ENCODE data around the gene SGPL1.

SGPL1 gene

DNA sequence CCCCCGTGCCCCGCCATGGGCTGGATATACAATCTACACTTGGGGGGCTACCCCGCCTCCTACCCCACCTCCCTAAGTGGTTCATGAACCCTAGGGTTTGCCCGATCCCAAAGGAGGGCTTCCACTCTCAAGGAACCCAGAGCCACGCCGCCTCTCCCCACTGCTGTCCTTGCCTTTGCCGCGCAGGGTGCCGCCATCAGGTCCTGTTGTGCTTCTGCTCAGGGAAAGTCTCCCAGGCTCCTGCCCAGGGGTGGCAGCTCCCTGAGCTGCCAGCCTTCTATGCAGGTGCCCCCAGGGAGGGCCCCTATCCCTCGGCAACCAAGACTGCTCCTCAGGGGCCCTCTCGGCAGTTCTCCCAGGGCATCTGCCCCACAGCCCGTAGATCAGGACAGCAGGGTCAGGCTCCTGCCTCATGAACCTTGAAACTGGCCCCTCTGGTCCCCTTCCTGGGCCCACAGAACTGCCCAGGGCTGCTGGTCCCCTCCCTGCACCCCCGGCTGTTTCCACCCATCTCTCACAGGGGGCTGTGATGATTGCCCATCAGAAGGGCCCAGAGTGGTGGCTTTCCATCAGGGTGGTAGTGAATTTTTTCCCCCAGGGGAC lies 85.6 kb downstream of the SGPL1 start:
- TF ChIP-seq, protein P1, sequence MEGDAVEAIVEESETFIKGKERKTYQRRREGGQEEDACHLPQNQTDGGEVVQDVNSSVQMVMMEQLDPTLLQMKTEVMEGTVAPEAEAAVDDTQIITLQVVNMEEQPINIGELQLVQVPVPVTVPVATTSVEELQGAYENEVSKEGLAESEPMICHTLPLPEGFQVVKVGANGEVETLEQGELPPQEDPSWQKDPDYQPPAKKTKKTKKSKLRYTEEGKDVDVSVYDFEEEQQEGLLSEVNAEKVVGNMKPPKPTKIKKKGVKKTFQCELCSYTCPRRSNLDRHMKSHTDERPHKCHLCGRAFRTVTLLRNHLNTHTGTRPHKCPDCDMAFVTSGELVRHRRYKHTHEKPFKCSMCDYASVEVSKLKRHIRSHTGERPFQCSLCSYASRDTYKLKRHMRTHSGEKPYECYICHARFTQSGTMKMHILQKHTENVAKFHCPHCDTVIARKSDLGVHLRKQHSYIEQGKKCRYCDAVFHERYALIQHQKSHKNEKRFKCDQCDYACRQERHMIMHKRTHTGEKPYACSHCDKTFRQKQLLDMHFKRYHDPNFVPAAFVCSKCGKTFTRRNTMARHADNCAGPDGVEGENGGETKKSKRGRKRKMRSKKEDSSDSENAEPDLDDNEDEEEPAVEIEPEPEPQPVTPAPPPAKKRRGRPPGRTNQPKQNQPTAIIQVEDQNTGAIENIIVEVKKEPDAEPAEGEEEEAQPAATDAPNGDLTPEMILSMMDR (IDR thresholded peaks at IDR 0.05; ENCODE audit: borderline replicate concordance, insufficient read depth, low read depth, low read length) = no peak

DNA sequence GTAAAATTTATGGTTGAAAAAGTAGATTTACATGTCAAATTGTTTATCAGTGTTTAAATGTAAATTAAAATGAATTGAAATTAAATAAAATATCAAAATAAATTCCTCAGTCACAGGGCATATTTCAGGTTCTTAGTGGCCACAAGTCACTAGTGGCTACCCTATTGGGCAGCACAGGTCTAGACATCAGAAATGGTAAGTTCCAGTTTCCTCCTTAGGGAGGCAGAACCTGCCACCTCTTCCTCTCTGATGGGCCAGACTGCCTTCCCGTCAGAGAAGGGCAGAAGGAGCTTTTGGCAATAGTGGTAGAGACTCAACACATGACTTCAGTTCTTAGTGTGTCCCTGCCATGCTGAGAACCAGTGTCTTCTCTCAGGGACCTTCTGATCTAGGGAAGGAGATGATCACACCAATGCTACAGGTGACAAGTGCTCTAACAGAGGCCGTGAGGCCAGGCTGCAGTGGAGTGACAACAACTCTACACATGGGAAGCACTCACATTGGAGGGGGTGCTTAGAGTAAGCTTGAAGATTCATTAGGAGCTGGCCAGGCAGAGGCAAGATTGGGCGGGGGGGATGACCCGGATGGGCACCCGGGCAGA lies 87.0 kb downstream of the SGPL1 start:
- TF ChIP-seq, protein P1 (IDR thresholded peaks at IDR 0.05; ENCODE audit: borderline replicate concordance, insufficient read depth, low read depth, low read length) = no peak
- no peak overlapping the region for H3K4me3 ChIP-seq (ENCODE audit: low read depth, low read length)

More for the DNA sequence above, 85.6 kb downstream of the SGPL1 start:
- no peak overlapping the region for H3K4me3 ChIP-seq (ENCODE audit: low read depth, low read length)

DNA sequence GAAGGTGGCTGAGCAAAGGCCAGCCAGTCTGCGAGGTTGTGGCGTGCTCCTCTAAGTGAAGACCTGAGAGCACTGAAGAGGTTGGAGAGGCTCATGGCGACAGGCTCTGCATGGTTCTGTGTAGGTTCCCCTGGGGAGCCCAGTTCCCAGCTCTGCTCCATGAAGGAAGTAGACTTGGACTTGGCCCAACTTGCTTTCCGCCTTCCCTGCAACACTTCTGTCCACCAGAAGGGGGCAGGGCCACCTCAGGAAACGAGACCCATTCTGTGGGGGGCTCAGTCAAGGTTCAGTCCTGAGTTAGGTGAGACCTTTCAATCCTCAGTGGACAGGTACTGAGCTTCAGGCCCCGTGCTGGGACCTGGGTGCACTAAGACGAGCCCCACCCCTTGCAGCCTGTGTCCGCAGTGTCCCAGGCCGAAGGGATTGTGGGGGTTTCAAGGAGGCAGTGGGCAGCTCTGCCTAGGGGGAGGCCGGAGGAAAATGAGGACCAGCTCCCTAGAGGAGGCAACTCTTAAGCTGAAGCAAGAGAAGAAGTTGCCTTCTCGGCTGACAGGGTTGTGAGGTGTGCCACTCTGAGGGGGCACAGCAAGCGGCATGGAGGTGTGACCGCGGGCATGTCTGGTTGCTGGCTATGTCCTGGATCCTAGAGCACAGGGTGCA lies 87.6 kb downstream of the SGPL1 start:
- TF ChIP-seq, protein P1 (IDR thresholded peaks at IDR 0.05; ENCODE audit: borderline replicate concordance, insufficient read depth, low read depth, low read length) = peak; percentile 91
- H3K4me3 ChIP-seq (ENCODE audit: low read depth, low read length) = no peak overlapping the region

DNA sequence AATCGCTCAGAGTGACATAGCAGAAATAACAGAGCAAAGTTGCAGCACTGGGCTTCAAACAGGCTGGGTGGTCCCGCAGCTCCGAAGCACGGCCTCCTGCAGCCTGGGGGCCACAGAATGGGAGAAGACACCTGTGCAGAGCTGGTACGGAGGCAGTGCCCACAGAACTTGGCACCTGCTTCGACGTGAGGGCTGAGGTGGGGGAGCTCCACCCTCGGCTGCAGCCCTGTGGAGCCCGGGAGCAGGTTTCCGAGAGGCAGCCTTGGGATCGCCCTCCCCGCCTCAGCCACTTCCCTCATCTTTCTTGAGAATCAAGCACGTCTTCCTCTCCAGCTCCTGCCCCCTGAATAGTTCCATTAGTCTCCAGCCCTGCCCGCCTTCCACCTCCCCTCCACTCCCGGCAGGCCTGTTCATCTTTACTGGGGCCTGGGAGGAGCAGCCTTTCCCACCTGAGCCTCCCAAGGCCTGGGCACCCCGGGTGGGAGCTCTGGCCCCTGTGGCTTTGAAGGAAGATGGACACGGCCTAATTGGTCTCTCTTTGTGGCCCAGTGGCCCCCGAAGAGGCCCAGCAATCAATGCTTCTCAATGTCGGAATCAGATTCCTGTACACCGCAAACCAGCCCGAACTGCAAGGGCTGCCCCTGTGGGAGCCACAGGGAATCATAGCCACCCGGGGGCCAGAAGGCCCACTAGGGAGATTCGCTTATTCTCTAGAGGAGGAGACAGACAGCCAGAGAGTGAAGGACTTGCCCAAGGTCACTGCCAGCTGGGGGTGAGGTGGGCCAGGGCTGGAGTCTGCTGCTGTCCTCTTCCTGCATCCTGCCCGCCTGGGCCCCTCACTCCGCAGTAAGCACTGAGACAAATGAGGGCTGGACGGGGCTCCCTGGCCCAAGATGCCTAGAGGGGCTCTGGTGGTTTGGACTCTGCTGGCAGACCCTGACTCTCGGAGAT lies 89.6 kb downstream of the SGPL1 start:
- no peak overlapping the region for H3K4me3 ChIP-seq (ENCODE audit: low read depth, low read length)
- TF ChIP-seq, protein P1 (IDR thresholded peaks at IDR 0.05; ENCODE audit: borderline replicate concordance, insufficient read depth, low read depth, low read length) = no peak

DNA sequence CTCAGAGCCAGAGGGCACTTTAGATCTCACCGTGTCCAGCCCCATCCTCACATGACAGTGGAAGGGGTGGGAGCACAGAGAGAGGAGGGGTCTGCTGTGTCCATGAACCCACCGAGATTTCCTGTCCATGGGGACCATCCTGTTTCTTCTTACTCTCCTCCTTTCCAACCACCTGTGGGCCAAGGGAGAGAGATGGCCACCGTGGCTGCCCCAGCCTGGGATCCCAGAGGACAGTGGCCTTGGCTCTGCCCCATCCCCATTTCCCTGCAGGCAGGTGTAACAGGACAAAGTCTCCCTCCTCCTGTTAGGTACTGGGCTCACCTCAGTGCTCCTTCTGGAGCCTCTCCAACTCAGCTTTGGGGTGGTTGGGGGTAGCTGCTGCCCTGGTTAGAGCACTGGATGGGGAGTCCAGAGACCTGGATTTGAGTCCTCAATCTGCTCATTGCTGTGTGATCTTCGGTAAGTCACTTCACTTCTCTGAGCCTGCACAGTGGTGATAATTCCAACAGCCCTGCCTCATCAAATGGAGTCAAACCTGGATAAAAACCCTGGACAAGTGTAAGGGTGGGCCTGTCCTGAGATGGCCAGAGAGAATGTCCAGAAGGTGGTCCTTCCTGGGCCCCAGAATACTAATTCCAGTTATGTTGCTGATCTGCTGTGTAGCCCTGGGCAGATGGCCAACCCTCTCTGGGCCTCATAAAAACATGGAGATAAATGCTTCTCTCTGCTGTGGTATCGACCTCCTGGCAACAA lies 90.5 kb downstream of the SGPL1 start:
- no peak overlapping the region for H3K4me3 ChIP-seq (ENCODE audit: low read depth, low read length)
- TF ChIP-seq, protein P1 (IDR thresholded peaks at IDR 0.05; ENCODE audit: borderline replicate concordance, insufficient read depth, low read depth, low read length) = no peak

DNA sequence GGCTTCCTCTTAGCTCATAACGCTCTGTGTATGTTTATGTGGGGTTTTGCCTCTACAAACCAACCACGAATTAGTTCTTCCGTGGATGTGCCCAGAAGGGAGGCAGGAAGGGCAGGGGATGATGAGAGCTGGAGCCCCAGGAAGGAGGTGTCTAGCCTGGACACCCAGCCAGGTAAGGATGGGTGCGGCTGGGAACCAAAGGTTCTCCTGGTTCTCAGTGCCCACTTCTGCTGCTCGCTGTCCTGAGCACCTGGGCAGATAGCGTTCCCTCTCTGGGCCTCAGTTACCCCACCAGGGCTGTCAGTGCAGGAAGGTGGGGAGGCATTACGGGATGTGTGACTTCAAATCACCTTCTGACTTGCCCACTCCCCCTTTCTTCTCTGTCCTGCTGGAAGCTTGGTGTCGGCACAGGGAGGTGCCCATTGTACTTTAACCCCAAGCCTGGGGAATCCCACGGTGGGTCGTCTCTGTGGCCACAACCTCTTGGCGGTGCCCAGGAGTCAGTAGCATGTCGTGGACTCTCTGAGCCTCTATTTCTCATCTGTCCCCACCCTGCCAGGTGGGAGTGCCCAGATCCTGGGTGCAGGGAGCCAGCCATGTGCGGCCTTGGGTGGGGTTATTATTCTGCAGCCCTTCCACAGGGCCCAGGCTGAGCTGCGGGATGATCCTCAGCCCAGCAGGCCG lies 91.3 kb downstream of the SGPL1 start:
- no peak overlapping the region for H3K4me3 ChIP-seq (ENCODE audit: low read depth, low read length)
- TF ChIP-seq, protein P1 (IDR thresholded peaks at IDR 0.05; ENCODE audit: borderline replicate concordance, insufficient read depth, low read depth, low read length) = no peak
